ENCODE data around the gene MGMT.

Gene MGMT

DNA sequence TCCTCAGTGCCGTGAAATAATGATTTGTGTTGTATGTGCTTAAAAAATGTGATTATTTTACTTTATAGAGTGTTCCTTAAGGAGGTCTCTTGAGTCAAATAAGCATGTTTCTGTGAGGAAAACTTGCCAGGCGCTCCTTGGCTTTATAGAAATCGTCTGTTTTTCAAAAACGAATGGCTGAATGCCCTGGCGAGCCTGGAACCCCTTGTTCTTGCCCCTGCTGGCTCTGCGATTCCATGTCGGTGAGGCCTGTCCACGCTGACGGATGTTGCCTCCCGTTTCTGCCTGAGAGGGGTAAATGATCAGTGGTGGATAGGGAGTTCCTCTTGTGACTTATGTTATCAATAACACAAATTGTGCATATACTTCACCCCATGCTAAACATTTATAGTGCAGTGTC, 75.5 kb downstream of the MGMT start:
- DNase-seq (ENCODE audit: low read depth in 2 of 2) = no peak

DNA sequence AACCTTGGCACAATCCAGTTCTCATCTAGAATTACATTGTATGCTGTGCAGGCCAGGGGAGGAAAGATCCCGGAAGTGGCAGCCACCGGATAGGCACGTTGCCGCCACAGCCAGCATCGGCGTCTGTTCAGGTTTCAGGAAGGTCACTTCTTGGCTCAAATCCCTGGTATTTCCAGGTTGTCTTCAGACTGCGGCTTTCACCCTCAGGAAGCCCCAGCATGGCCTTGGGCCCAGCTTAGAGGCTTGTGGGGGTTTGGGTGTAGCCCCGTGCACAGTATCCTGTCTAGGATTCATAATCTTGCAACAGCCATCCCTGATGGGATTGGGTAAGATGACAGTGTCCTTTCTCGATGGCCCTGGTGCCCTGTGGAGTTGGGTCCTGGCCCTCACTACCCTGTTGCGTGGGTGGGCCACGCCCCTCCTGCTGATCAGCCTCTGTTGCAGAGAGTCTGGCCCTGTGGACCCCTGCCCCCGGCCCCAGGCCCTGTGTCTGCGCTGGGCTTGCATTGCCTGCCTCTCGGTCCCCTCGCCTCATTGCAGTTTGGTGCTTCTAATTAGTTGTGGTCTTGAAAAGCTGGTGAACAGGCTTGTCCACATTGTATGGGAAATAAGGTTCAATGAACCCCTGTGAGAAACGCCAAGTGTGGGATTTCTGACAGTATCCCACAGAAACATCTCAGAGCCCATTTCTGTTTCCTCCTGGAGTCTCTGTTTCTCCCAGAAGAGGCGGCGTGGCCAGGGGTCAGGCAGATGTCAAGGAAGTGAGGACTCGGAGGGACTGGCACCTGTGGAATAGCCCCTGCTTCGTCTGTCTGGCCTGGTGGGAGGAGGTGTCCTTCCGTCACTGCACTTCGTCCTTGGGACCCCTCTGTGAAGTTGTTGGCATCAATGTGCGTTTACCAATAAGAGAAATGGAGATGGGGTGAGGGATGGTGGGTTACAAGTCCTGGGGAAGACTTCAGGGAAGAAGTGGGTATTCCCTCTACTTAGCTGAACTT, 77.5 kb downstream of the MGMT start:
- no peak for DNase-seq (ENCODE audit: low read depth in 2 of 2)

DNA sequence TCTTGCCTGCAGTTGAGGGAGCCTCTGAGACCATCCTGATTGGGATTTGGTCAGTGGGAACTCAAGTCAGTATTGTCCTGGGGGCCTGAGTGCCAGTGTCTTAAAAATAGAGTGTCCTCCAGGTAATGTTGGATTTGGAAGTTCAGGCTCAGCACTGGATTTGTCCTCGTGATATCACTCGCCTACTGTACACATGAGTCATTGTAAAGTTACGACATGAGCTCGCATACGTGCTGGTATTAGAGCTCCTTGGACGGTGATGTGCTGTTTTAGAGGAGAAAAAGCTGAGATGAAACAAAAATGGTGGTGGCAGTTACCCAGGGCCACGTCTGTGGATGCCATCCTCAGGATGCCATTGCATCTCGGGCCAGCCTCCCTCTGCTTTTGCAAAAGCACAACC, 78.2 kb downstream of the MGMT start:
- DNase-seq (ENCODE audit: low read depth in 2 of 2) = no peak

DNA sequence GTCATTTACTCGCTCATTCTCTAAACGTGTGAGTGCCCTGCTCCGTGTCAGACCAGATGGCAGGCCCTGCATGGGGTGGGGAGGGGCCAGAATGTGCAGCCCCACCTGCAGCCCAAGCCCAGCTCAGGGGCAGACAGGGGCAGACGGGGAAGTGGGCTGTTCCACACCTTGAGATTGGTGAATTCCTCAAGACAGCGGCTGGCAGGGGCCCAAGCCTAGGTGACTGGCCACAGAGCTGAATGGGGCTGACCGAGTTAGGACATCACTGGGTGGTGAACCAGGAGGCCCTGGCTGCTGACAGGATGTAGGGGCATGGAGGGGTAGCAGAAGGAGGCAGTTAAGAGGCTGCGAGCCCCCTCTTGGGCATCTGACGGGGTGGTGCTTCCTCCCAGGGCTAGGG, 79.1 kb downstream of the MGMT start:
- DNase-seq (ENCODE audit: low read depth in 2 of 2) = no peak

DNA sequence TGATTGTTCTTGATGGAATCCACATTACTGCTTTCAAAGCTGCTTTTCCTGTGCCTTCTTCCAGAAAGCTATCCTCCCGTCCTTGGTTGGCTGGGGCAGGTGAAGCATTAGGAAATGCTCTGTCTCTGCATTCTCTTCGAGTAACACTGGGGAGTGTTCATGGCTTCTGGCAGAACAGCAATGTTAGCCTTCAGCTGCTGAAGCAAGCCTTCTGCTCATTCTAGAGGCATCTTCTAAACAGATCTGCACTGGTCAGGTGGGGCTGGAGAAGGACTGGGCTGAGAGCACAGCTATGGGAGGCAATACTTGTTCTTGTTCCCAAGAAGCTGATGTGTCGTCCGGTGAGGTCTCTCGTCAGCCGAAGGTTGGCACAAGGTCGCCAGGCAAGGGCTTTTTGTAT, 80.6 kb downstream of the MGMT start:
- no peak for DNase-seq (ENCODE audit: low read depth in 2 of 2)

DNA sequence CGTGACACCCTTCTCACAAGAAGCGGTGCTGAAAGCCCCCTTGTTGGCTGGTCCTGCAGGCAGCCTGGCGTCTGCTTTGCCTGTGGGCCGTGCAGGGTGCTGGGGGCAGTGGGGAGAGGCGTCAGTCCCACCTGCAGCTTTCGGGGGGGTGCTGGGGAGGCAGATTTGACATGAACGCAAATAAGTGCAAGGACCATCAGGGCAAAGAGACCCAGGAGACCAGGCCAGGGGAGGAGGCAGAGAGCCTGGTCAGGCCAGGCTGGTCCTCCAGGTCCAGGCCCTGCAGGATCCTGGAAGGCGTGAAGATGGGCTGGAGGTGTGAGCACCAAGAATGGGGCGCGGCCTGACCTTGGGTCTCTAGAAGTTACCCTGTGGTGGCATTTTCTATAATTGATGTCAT, 81.6 kb downstream of the MGMT start:
- DNase-seq (ENCODE audit: low read depth in 2 of 2) = no peak

DNA sequence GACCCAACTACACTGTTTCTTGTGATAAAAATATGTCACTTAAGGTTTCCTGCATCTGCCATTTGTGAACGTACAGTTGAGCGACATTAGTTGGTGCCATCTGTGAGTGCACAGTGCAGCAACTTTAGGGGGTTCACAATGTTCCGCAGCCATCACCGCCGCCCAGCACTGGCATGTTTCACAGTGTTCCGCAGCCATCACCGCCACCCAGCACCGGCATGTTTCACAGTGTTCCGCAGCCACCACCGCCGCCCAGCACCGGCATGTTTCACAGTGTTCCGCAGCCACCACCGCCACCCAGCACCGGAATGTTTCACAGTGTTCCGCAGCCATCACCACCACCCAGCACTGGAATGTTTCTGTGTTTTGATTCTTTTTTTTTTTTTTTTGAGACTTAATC, 83.0 kb downstream of the MGMT start:
- no peak for DNase-seq (ENCODE audit: low read depth in 2 of 2)

DNA sequence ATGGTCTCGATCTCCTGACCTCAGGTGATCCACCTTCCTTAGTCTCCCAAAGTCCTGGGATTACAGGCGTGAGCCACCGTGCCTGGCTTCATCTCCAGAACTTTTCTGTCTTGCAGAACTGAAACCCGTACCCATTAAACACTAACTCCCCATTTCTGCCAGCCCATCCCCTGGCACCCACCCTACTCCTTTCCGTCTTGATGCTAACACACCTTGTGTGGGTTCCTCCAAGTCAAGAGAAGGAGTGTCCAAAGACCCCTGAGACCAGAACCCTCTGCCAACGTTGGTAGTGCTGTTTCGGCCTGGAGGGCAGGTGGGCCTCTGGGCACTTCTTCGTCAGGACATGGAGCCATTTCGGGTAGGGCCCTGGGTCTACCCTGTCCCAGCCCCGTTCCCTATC, 83.6 kb downstream of the MGMT start:
- DNase-seq (ENCODE audit: low read depth in 2 of 2) = no peak

DNA sequence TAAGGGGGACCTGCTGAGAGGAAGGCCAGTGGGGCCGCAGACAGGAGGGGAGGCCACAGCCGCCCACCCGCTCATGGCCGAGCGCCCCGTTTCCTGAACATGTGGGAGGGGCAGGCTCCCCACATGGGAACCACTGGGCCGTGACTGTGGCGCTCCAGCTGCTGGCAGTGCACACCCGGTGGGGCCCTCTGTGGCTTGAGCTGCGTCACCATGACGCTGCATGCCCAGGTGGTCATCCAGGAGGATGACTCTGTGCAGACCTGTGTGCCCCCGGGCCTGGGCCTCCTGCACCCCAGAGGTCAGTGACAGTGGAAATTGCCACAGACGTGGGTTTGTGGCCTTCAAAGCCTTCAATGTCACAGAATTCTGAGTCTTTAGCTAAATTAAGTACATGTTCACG, 85.1 kb downstream of the MGMT start:
- DNase-seq (ENCODE audit: low read depth in 2 of 2) = no peak

DNA sequence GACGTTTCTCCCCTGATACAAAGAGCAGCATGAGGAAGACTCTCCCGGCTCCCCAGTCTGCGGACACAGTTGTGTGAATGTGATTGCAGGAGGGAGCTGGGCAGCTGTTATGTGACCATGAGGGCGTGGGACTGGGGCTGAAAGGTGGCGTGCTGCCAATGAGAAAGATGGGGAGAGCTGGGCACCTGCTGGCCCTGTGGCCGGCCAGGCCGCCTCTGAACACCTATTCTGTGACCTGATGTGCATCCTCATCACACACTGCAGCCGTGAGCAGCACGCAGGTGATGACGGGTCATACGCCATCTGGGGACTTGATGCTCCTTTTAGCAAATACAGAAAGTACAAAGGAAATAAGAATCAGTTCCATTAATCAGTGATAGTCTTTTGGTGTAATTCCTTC, 86.9 kb downstream of the MGMT start:
- DNase-seq (ENCODE audit: low read depth in 2 of 2) = no peak

DNA sequence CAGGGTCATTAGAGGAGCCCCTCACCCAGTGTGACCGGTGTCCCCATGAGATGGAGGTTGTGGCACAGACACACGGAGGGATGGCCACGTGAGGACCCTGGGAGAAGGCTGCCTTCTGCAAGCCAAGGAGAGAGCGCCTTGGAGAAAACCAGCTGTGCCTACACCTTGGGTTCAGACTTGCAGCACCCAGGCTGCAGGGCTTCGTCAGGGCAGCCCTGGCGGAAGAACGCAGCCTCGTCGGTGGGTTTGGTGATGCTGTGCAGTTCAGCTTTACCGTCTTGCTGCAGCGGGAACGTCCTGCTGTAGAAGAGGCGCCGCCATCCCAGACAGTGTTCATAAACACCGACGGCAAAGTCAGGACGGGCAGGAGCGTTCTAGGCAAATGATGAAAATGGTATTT, 89.3 kb downstream of the MGMT start:
- DNase-seq (ENCODE audit: low read depth in 2 of 2) = no peak

DNA sequence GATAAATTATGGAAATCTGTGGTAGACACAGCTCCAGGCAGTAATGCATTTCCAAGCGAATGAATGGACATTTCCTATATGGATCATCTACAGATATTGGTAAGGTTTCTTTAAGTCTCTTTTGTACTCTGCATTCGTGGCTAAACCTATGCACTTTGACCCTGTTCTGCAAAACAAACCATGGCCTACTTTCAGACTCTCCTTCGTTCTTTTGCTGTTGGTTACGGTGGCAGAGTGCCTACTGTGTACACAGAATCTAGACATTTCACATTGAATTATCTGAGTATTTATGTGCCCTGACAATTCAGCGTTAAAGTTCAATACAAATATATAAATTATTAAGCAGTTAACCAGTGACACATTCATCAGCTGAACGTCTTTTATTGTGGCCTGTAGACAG, 93.3 kb downstream of the MGMT start:
- DNase-seq (ENCODE audit: low read depth in 2 of 2) = no peak

DNA sequence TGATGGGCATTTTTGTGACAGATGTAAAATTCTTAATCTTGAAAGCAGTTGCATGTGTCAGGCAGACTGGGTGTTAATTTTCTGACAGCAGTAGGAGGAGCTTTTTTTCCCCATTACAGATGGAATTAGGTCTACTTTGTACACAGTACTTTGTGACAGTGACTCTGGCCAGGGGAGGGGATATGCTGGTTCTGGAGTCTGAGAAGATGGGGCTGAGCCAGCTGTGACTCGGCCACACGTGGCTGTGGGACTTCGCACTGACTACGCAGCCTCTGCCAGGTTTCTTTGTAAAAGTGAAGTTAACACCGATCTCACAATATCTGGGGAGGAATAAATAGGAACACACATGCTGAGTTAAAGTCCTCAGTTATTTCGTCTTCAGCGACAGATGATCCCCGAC, 95.4 kb downstream of the MGMT start:
- DNase-seq (ENCODE audit: low read depth in 2 of 2) = no peak

DNA sequence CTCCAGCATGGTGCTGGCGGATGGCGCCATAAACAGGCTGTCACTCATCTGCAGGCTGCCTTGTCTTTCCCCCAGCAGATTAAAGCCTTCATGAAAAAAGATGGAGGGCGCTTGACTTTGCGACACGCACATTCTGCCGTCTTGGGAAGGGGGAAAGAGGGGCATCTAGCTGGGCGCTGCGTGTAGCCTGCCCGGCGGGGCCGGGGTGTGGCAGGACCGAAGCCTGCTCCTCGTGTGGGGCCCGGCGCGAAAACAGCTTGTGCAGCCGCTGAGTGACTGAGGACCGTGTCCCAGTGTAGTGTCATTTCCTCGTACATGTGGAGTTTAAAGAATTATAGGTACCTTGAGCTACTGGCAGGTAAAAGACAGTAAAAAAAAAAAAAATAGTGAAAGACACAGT, 97.9 kb downstream of the MGMT start:
- no peak for DNase-seq (ENCODE audit: low read depth in 2 of 2)

DNA sequence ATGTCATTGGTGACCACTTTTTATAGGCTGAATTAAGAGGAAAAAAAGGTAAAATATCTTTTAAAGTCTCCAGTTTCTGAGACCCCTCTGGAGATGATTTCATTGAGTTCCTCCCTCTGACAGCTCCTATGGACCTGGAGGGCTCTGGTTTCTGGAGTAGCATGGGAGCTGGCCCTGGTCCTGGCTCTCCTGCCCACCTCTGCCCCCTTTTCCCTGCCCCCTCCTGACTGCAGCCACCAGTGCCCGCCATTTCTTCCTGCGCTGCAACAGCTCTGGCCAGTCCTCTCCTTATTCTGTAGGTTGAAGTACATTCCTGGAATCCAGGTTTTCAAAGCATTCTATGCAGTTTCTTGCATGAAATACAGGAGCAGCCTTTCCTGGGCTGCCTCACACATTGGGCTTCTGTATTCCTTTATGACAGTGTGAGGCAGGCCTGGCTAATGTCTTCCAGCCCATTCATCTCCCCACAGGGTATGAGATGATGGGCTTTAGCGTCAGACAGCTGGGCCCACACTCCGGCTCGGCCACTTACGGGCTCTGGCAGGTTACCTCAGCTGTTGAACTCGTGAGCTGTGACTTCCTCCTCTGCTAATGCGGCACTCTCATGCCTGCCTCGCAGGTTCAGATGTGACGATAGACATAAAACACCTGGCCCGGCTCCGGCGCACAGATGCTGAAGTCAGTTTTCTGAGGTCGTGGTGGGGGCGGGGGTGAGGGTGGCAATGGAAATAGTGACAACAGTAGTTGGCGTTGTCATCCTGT, 101.7 kb downstream of the MGMT start:
- no peak for DNase-seq (ENCODE audit: low read depth in 2 of 2)

DNA sequence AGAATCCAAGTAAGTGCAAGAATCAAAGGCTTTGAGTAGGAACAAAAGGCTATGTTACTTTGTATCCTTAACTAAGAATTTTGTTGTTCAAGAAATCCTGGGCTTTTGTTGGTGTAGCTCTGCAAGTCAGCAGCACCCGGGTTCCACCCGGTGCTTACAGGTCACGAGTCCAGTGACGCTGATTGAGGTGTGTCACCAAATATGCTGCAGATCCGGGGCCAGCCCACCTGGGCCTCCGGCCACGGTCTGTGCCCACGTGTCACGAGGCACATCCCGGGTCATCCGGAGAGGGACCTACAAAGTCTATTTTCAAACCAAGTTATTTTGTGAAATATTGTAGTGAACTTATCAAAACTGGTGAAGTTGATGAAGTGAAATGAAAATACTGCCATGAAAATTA, 103.1 kb downstream of the MGMT start:
- DNase-seq (ENCODE audit: low read depth in 2 of 2) = no peak

DNA sequence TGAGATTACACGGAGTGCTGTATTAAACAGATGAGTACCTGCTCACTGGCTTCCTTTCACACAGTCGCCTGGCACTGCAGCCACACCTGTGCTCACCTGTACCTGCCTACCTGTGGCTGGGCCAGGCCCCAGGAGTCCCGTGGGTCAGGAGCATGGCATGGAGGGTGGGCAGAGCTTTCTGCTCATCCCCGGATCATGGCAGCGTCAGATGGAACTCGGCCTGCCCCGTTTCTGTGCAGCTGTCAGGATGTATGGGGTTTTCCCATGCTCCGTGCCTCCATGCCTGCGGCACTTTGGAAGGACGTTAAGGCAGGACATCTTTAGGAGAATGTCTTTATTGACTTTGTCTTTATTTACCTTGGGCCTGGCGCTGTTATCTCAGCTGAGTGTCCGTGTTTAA, 112.2 kb downstream of the MGMT start:
- DNase-seq (ENCODE audit: low read depth in 2 of 2) = no peak

DNA sequence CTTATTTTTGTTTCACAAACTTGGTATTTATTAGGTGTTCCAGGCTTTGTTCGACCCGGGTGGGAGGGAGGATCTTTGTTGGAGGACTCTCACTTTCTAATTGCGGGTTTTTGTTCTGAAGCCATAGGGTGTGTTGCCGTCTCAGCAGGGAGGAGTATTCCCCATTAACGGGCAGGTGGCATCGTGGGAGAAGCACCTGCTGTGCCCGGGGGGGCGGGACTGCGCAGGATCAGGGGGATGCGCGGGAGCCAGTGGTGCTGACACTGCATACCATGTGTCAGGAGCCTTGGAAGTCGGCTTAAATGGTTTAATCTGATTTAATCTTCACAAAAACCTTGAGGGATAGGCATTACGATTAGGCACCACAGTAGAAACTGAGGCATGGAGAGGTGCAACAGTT, 113.0 kb downstream of the MGMT start:
- DNase-seq (ENCODE audit: low read depth in 2 of 2) = no peak

DNA sequence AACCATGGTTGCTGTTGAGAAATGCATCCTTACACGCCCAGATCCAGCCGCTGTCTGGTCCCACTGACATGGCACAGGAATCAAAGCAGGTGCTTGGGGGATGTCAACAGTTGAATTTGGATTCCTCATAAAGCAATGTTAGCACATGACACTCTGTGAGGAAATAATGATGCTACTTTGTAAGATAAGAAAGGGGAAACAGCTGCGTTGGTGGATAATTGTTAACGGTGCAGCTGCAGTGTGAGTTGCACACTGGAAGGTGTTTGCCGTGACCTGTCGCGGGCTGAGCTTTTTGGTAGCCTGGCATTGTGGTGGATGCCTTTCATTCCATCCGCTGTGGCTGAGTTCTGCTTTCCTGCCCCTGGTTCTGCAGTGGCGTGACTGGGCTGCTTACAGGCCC, 113.9 kb downstream of the MGMT start:
- no peak for DNase-seq (ENCODE audit: low read depth in 2 of 2)

DNA sequence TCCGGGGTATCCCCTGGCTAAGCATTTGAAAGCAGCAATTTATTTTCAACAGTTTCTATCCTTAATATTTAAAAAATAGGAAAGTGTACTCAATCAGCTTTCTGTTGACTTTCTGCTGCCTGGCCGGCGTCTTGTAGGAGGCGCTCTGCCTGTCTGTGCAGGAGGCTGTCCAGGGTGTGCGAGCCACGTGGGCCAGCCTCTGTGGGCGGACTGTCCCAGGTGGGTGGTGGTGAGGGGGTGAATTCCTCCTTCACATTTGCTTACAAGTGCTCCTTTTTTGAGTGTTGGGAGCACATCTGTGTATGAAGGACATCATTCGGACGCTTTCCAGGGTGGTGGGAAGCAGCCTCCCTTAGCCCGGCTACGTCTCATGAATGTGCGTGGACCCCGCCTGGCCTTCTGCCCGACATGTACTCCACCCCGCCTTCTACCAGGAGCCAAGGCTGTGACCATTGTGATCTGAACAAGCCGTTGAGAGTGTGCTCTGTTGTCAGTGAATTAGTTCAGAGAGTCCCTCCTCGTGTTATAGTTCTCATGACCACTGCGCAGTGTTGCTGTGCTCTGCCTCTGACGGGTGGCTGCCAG, 114.9 kb downstream of the MGMT start:
- no peak for DNase-seq (ENCODE audit: low read depth in 2 of 2)

DNA sequence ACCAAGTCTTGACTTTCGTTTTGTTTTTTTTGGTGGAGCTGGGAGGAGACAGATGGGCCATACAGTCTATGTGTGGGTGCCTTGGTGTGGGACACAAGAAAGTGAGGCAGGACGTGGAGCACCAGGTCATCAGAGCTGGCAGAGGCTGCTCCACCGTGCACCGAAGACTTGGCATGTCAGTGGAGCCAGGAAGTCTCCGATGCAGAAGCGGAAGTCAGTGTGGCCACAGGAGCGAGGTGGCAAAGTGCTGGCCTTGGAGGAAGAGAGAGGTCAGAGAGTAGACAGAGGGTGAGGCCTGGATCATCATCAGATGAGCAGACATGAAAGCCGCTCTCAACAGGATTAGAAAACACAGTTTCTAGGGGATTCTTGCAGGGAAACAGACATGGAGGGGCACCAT, 116.8 kb downstream of the MGMT start:
- DNase-seq (ENCODE audit: low read depth in 2 of 2) = no peak

DNA sequence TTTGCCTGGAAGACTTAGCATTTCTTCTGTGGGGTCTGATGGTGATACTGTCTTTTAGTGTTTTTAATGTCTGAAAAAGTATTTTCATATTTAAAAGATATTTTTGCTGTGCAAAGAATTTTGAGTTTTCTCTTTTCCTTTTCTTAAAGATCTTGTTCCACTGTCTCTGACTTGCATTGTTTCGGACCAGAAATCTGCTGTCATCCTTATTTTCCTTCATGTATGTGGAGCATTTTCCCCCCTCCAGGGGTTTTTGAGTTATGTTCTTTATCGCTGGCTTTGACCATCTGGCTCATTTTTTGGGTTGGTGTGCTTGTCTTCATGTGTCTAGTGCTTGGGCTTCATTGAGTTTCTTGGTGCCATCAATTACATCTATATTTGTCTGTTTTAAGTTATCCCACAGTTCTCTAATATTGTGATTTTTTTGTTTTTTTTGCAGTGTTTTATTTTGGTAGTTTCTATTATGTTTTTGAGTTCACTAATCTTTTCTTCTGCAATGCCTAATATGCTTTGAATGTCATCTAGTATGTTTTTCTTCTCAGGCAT, 119.9 kb downstream of the MGMT start:
- no peak for DNase-seq (ENCODE audit: low read depth in 2 of 2)

DNA sequence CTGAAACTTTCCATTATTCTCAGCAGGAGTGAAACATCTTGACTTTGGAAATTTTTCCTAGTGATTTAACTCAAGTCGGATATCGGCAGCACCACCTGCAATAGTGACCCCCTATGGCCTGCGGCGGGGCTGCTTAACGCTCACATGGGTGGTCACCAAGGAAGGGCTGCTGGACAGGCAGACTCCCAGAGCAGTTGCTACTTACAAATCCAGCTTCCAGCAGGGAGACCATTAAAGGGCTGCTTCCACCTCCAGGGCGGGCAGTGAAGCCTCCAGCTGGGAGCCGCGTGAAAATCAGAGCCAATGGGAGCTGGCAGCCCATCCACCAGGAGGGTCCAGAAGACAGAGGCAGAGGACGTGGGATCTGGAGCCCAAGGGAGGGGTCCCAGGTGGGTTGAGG, 122.5 kb downstream of the MGMT start:
- no peak for DNase-seq (ENCODE audit: low read depth in 2 of 2)

Measured in stimulated activated CD4-positive, alpha-beta T cell treated with anti-CD3 and anti-CD28 coated beads, Interleukin-12 subunit alpha, Interleukin-12 subunit beta, amount 100 ng/mL, for 24 hours (primary cell).